Measurements from ENCODE around the gene CYP8B1. TPM values are rescaled to one million over a fixed set of nuclear protein-coding genes. Genes with fewer than 3 reads are reported as not detected.

The CYP8B1 gene
- total RNA-seq, 2 experiments from 2014 or later: not detected

- no peak for DNase-seq
- POLR2A ChIA-PET: no interaction called here
- H3K4me1 Mint-ChIP-seq: peaks cover 13% of the 10 kb centered on the region
Observed at GRCh38 chr3:42877881-42878280, 2.2 kb upstream of the CYP8B1 start.

GRCh38 chr3:42876940-42877720 is 1.5 kb upstream of the CYP8B1 start:
- ATAC-seq (ENCODE audit: low read depth) (no peak), DNase-seq (no peak)
- peaks cover 13% of the 10 kb centered on the region for H3K4me1 Mint-ChIP-seq
- no peaks in the 10 kb centered on the region for H3K36me3 Mint-ChIP-seq
- H3K4me3 Mint-ChIP-seq: no peak overlapping the region
- POLR2A ChIA-PET: no interaction called here
- no peaks in the 10 kb centered on the region for H3K9me3 Mint-ChIP-seq
- H3K27ac Mint-ChIP-seq: no peak overlapping the region
- peaks cover 18% of the 10 kb centered on the region for H3K27me3 Mint-ChIP-seq

More at GRCh38 chr3:42877881-42878280, 2.2 kb upstream of the CYP8B1 start:
- Mint-ChIP-seq H3K4me3 (no peak overlapping the region), H3K27ac (no peak overlapping the region), H3K27me3 (peaks cover 15% of the 10 kb centered on the region), H3K9me3 (no peaks in the 10 kb centered on the region), H3K36me3 (no peaks in the 10 kb centered on the region)
- no peak for ATAC-seq (ENCODE audit: low read depth)

GRCh38 chr3:42876401-42876800 is 722 bp upstream of the CYP8B1 start:
- no peak overlapping the region for H3K4me3 Mint-ChIP-seq
- H3K27me3 Mint-ChIP-seq: peaks cover 19% of the 10 kb centered on the region
- no peaks in the 10 kb centered on the region for H3K36me3 Mint-ChIP-seq
- DNase-seq (no peak), ATAC-seq (ENCODE audit: low read depth) (no peak)
- peaks cover 12% of the 10 kb centered on the region for H3K4me1 Mint-ChIP-seq
- H3K27ac Mint-ChIP-seq: no peak overlapping the region
- H3K9me3 Mint-ChIP-seq: no peaks in the 10 kb centered on the region
- POLR2A ChIA-PET: no interaction called here

- H3K27me3 Mint-ChIP-seq: peaks cover 19% of the 10 kb centered on the region
- DNase-seq (no peak), ATAC-seq (ENCODE audit: low read depth) (no peak)
- H3K36me3 Mint-ChIP-seq: no peaks in the 10 kb centered on the region
- no peaks in the 10 kb centered on the region for H3K9me3 Mint-ChIP-seq
- H3K4me3 Mint-ChIP-seq: no peak overlapping the region
- H3K4me1 Mint-ChIP-seq: peaks cover 3% of the 10 kb centered on the region
- no peak overlapping the region for H3K27ac Mint-ChIP-seq
- POLR2A ChIA-PET: no interaction called here
Observed at GRCh38 chr3:42874749-42875148, 930 bp downstream of the CYP8B1 start.

GRCh38 chr3:42873221-42873982 is 2.3 kb downstream of the CYP8B1 start:
- Mint-ChIP-seq H3K27ac (no peak overlapping the region), H3K4me3 (no peak overlapping the region), H3K9me3 (no peaks in the 10 kb centered on the region), H3K36me3 (no peaks in the 10 kb centered on the region), H3K4me1 (peaks cover 3% of the 10 kb centered on the region), H3K27me3 (peaks cover 9% of the 10 kb centered on the region)
- DNase-seq (no peak), ATAC-seq (ENCODE audit: low read depth) (no peak)
- POLR2A ChIA-PET: no interaction called here

GRCh38 chr3:42872718-42873117 is 3.0 kb downstream of the CYP8B1 start:
- H3K27me3 Mint-ChIP-seq: peaks cover 7% of the 10 kb centered on the region

GRCh38 chr3:42871592-42872196 is 4.0 kb downstream of the CYP8B1 start:
- Mint-ChIP-seq H3K9me3 (no peaks in the 10 kb centered on the region), H3K27me3 (peaks cover 7% of the 10 kb centered on the region), H3K4me3 (no peak overlapping the region), H3K4me1 (peaks cover 3% of the 10 kb centered on the region), H3K36me3 (peaks cover 2% of the 10 kb centered on the region), H3K27ac (no peak overlapping the region)
- DNase-seq (no peak), ATAC-seq (ENCODE audit: low read depth) (no peak)
- POLR2A ChIA-PET: no interaction called here

More at GRCh38 chr3:42872718-42873117, 3.0 kb downstream of the CYP8B1 start:
- POLR2A ChIA-PET: no interaction called here
- Mint-ChIP-seq H3K9me3 (no peaks in the 10 kb centered on the region), H3K4me1 (peaks cover 3% of the 10 kb centered on the region), H3K36me3 (no peaks in the 10 kb centered on the region), H3K27ac (no peak overlapping the region), H3K4me3 (no peak overlapping the region)
- ATAC-seq (ENCODE audit: low read depth) (no peak), DNase-seq (no peak)

- Mint-ChIP-seq H3K4me1 (peaks cover 2% of the 10 kb centered on the region), H3K27me3 (peaks cover 6% of the 10 kb centered on the region), H3K27ac (no peak overlapping the region), H3K9me3 (no peaks in the 10 kb centered on the region), H3K4me3 (no peak overlapping the region), H3K36me3 (peaks cover 2% of the 10 kb centered on the region)
- ATAC-seq (ENCODE audit: low read depth): no peak
- DNase-seq: no peak
- POLR2A ChIA-PET: no interaction called here
Observed at GRCh38 chr3:42868841-42869240, 6.8 kb downstream of the CYP8B1 start.

GRCh38 chr3:42867138-42867537 is 8.5 kb downstream of the CYP8B1 start:
- peaks cover 8% of the 10 kb centered on the region for H3K27me3 Mint-ChIP-seq
- H3K27ac Mint-ChIP-seq: no peak overlapping the region
- POLR2A ChIA-PET: interaction anchor here (0.5 kb wide), 1 partner anchor 60 kb away, joined by 3 read pairs; no protein-coding TSS in a partner anchor
- H3K4me3 Mint-ChIP-seq: no peak overlapping the region
- ATAC-seq (ENCODE audit: low read depth): no peak
- H3K9me3 Mint-ChIP-seq: peaks cover under 1% of the 10 kb centered on the region
- H3K36me3 Mint-ChIP-seq: peaks cover 2% of the 10 kb centered on the region
- H3K4me1 Mint-ChIP-seq: no peaks in the 10 kb centered on the region
- DNase-seq: no peak

GRCh38 chr3:42865256-42865655 is 10.4 kb downstream of the CYP8B1 start:
- Mint-ChIP-seq H3K4me3 (no peak overlapping the region), H3K27ac (no peak overlapping the region), H3K27me3 (peaks cover 19% of the 10 kb centered on the region), H3K36me3 (peaks cover 3% of the 10 kb centered on the region), H3K9me3 (peaks cover 8% of the 10 kb centered on the region), H3K4me1 (no peaks in the 10 kb centered on the region)
- POLR2A ChIA-PET: no interaction called here
- ATAC-seq (ENCODE audit: low read depth) (no peak), DNase-seq (no peak)

GRCh38 chr3:42864321-42864950 is 11.2 kb downstream of the CYP8B1 start:
- DNase-seq (no peak), ATAC-seq (ENCODE audit: low read depth) (no peak)
- H3K27ac Mint-ChIP-seq: no peak overlapping the region
- H3K27me3 Mint-ChIP-seq: peaks cover 24% of the 10 kb centered on the region
- peaks cover 6% of the 10 kb centered on the region for H3K36me3 Mint-ChIP-seq
- POLR2A ChIA-PET: no interaction called here
- peaks cover 12% of the 10 kb centered on the region for H3K9me3 Mint-ChIP-seq
- no peaks in the 10 kb centered on the region for H3K4me1 Mint-ChIP-seq
- no peak overlapping the region for H3K4me3 Mint-ChIP-seq

GRCh38 chr3:42856544-42856943 is 19.1 kb downstream of the CYP8B1 start:
- POLR2A ChIA-PET: no interaction called here
- peaks cover 9% of the 10 kb centered on the region for H3K36me3 Mint-ChIP-seq
- H3K4me1 Mint-ChIP-seq: no peaks in the 10 kb centered on the region
- peaks cover 18% of the 10 kb centered on the region for H3K27me3 Mint-ChIP-seq
- DNase-seq: no peak
- H3K27ac Mint-ChIP-seq: no peak overlapping the region
- no peak overlapping the region for H3K4me3 Mint-ChIP-seq
- H3K9me3 Mint-ChIP-seq: peaks cover 11% of the 10 kb centered on the region
- no peak for ATAC-seq (ENCODE audit: low read depth)

GRCh38 chr3:42855547-42856380 is 19.9 kb downstream of the CYP8B1 start:
- no peak overlapping the region for H3K27ac Mint-ChIP-seq
- H3K9me3 Mint-ChIP-seq: peaks cover 10% of the 10 kb centered on the region
- DNase-seq (no peak), ATAC-seq (ENCODE audit: low read depth) (no peak)
- POLR2A ChIA-PET: no interaction called here
- no peak overlapping the region for H3K4me3 Mint-ChIP-seq
- H3K27me3 Mint-ChIP-seq: peaks cover 15% of the 10 kb centered on the region
- H3K4me1 Mint-ChIP-seq: no peaks in the 10 kb centered on the region
- peaks cover 8% of the 10 kb centered on the region for H3K36me3 Mint-ChIP-seq
